Ishikawa (cell line): ENCODE measurements around the gene FTO.

Experiments used
- CEBPB ChIP-seq: IDR thresholded peaks from 2 replicates; pipeline ENCODE4 v1.6.1; 2012
- EGR1 ChIP-seq: IDR thresholded peaks from 2 replicates; pipeline ENCODE4 v1.6.1; 2012
- EP300 ChIP-seq: IDR thresholded peaks from 2 replicates; pipeline ENCODE4 v1.6.1; 2012; ENCODE audit warnings: borderline replicate concordance
- FOXM1 ChIP-seq: IDR thresholded peaks from 2 replicates; pipeline ENCODE4 v1.6.1; 2012; ENCODE audit warnings: low read depth, borderline replicate concordance
- REST ChIP-seq: IDR thresholded peaks from 2 replicates; pipeline ENCODE4 v1.6.1; 2012; ENCODE audit warnings: low read depth, mild to moderate bottlenecking
- TAF1 ChIP-seq: IDR thresholded peaks from 2 replicates; pipeline ENCODE4 v1.6.1; 2012; ENCODE audit warnings: low read depth, mild to moderate bottlenecking
- YY1 ChIP-seq: IDR thresholded peaks from 2 replicates; pipeline ENCODE4 v1.6.1; 2012; ENCODE audit warnings: low read depth

DNA sequence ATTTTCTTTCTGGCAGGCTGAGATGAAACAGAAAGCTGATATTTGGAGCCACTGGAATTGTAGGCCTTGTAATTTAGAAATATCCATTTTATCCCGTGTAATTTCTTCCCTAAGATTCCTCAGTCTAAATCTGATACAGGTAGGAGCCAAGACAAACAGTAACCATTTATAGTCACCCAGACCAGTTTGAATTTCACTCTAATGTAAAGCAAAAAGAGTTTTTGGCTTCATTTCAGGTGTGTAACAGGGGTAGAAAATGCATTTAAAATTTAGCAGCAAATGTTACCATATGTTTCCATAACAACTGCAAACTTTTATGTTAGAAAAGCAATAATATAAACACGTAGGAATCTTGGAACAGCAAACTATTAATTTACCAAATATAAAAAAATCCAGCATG, 249.4 kb downstream of the FTO start:
- TF ChIP-seq REST (no peak), YY1 (no peak), TAF1 (no peak), FOXM1 (no peak), EGR1 (no peak), EP300 (no peak), CEBPB (no peak)
